Ishikawa (cell line): ENCODE measurements around the gene FKBP9.

Source experiments
- CEBPB ChIP-seq: IDR thresholded peaks from 2 replicates; pipeline ENCODE4 v1.6.1; 2012
- CREB1 ChIP-seq: IDR thresholded peaks from 2 replicates; pipeline ENCODE4 v1.6.1; 2012; ENCODE audit warnings: low read depth
- EGR1 ChIP-seq: IDR thresholded peaks from 2 replicates; pipeline ENCODE4 v1.6.1; 2012
- EP300 ChIP-seq: IDR thresholded peaks from 2 replicates; pipeline ENCODE4 v1.6.1; 2012; ENCODE audit warnings: borderline replicate concordance
- FOXM1 ChIP-seq: IDR thresholded peaks from 2 replicates; pipeline ENCODE4 v1.6.1; 2012; ENCODE audit warnings: low read depth, borderline replicate concordance
- MAX ChIP-seq: IDR thresholded peaks from 2 replicates; pipeline ENCODE4 v1.6.1; 2012
- NFIC ChIP-seq: IDR thresholded peaks from 2 replicates; pipeline ENCODE4 v1.6.1; 2012
- RAD21 ChIP-seq: IDR thresholded peaks from 2 replicates; pipeline ENCODE4 v1.6.1; 2012; ENCODE audit warnings: low read depth
- REST ChIP-seq: IDR thresholded peaks from 2 replicates; pipeline ENCODE4 v1.6.1; 2012; ENCODE audit warnings: low read depth, mild to moderate bottlenecking
- TAF1 ChIP-seq: IDR thresholded peaks from 2 replicates; pipeline ENCODE4 v1.6.1; 2012; ENCODE audit warnings: low read depth, mild to moderate bottlenecking
- TCF12 ChIP-seq: IDR thresholded peaks from 2 replicates; pipeline ENCODE4 v1.6.1; 2012; ENCODE audit warnings: low read depth
- TEAD4 ChIP-seq: IDR thresholded peaks from 2 replicates; pipeline ENCODE4 v1.6.1; 2012
- YY1 ChIP-seq: IDR thresholded peaks from 2 replicates; pipeline ENCODE4 v1.6.1; 2012; ENCODE audit warnings: low read depth
- ZBTB7A ChIP-seq: IDR thresholded peaks from 2 replicates; pipeline ENCODE4 v1.6.1; 2012; ENCODE audit warnings: low read depth
- TF ChIP-seq, protein P1 (sequence below): IDR thresholded peaks from 2 replicates; pipeline ENCODE4 v1.6.1; 2012

Gene FKBP9

GRCh38 chr7:33040803-33041516, 83.7 kb downstream of the FKBP9 start:
- TF ChIP-seq, protein P1, sequence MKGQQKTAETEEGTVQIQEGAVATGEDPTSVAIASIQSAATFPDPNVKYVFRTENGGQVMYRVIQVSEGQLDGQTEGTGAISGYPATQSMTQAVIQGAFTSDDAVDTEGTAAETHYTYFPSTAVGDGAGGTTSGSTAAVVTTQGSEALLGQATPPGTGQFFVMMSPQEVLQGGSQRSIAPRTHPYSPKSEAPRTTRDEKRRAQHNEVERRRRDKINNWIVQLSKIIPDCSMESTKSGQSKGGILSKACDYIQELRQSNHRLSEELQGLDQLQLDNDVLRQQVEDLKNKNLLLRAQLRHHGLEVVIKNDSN = no peak
- 0 out of 2 replicates have a peak, but pooled peaks have one; percentile 37 for TF ChIP-seq CEBPB

DNA sequence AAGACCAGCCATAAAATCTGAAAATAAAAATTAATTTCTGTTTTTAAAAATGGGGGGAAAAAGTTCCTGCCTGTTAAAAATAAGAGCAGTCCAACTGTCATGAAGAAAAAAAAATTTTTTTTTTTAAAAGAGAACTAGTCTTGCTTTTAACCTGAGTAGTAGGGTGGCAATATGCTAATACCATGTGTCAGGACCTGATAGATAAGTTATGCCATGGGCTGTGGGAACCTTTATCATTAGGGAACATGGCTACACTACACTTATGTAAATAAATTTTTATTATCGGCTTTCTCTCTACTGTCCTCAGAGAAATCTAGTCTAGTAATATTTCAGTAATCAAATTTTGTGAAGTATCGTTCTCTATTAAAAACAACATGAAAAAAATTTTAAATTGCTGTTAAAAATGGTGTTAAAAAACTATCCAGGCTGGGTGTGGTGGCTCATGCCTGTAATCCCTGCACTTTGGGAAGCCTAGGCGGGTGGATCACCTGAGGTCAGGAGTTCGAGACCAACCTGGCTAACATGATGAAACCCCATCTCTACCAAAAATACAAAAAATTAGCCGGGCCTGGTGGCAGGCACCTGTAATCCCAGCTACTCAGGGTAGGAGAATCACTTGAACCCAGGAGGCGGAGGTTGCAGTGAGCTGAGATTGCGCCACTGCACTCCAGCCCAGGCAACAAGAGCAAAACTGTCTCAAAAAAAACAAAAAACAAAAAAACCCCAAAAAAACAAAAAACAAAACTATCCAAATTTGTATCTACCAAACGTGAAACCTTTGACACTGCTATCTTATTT, 84.6 kb downstream of the FKBP9 start:
- no peak for TF ChIP-seq EP300
- no peak for TF ChIP-seq FOXM1
- no peak for TF ChIP-seq REST
- no peak for TF ChIP-seq EGR1
- no peak for TF ChIP-seq TCF12

GRCh38 chr7:33043501-33044400, 86.5 kb downstream of the FKBP9 start:
- no peak for TF ChIP-seq EP300
- TF ChIP-seq TCF12 = no peak
- TF ChIP-seq TAF1 = no peak
- no peak for TF ChIP-seq CREB1
- no peak for TF ChIP-seq YY1
- TF ChIP-seq EGR1 = no peak
- no peak for TF ChIP-seq NFIC
- TF ChIP-seq MAX = no peak
- TF ChIP-seq RAD21 = no peak
- TF ChIP-seq, protein P1 = no peak
- TF ChIP-seq REST = no peak
- no peak for TF ChIP-seq FOXM1
- TF ChIP-seq ZBTB7A = no peak
- no peak for TF ChIP-seq TEAD4
- no peak for TF ChIP-seq CEBPB

DNA sequence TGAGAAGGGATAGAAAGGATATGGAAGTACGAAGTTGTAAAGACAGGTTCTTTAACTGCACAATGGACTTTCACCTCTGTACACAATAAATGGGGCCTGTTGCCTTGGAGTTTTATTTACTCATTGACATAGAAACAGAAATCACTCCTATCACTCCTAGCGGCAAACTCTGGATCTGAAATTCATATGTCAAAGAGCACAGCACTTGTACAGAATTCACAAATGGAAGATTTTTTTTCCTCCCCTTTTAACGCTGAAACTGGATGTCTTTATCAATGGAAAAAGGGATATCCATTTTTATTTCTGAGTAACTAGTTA, 87.1 kb downstream of the FKBP9 start:
- TF ChIP-seq CREB1 (no peak), TCF12 (no peak), CEBPB (no peak), RAD21 (no peak), REST (no peak), NFIC (no peak), ZBTB7A (no peak), MAX (no peak), EP300 (no peak), YY1 (no peak), FOXM1 (no peak), TEAD4 (no peak), TAF1 (no peak), EGR1 (no peak)
- TF ChIP-seq, protein P1 = no peak
